Keratinocyte (primary cell): Measurements from ENCODE around the gene SF3A2. TPM values are rescaled to one million over a fixed set of nuclear protein-coding genes. Genes with fewer than 3 reads are reported as not detected.

Experiments
- DNase-seq: peaks from one replicate; pipeline ENCODE4 v3.0.0-alpha.2; 2011; ENCODE audit warnings: low read depth, missing footprints, low spot score
- FAIRE-seq: peaks from 2 replicates; lab custom pipeline; 2011; peaks lifted over from hg19 to GRCh38; lab: Jason Lieb, UNC
- H2AFZ ChIP-seq: 2 replicates; pipeline ENCODE4 v1.6.0; 2012; ENCODE audit warnings: low read length, control low read depth, inconsistent platforms; ENCODE audit not compliant: control insufficient read depth
- H3K27ac ChIP-seq: 2 replicates; pipeline ENCODE4 v1.5.1; 2011; ENCODE audit warnings: low read length; ENCODE audit not compliant: control insufficient read depth, insufficient read depth
- H3K27me3 ChIP-seq: 3 replicates; pipeline ENCODE4 v1.6.0; 2011; ENCODE audit warnings: low read length; ENCODE audit not compliant: control insufficient read depth, insufficient read depth; ENCODE audit errors: extremely low read depth
- H3K36me3 ChIP-seq, 2 experiments: 2 replicates in 1 of 2; 3 replicates in 1 of 2; pipeline ENCODE4 v1.5.1; 2011; ENCODE audit warnings: low read length in 2 of 2, mild to moderate bottlenecking in 1 of 2; ENCODE audit not compliant: control insufficient read depth in 2 of 2, insufficient read depth in 2 of 2; ENCODE audit errors: extremely low read depth in 1 of 2
- H3K4me1 ChIP-seq: 3 replicates; pipeline ENCODE4 v1.5.1; 2011; ENCODE audit warnings: low read length; ENCODE audit not compliant: control insufficient read depth, insufficient read depth; ENCODE audit errors: extremely low read depth
- H3K4me2 ChIP-seq: 3 replicates; pipeline ENCODE4 v1.6.0; 2011; ENCODE audit warnings: low read depth, low read length; ENCODE audit not compliant: control insufficient read depth, insufficient read depth; ENCODE audit errors: extremely low read depth
- H3K4me3 ChIP-seq, 3 experiments: fragments of 200-600 bp in 1 of 3; sonication (generic) in 1 of 3; 2 replicates in 2 of 3; 3 replicates in 1 of 3; pipeline ENCODE4 v1.5.1; 2011 to 2016; ENCODE audit warnings: low read length in 3 of 3, mild to moderate bottlenecking in 3 of 3, control low read depth in 2 of 3, inconsistent platforms in 1 of 3, low read depth in 1 of 3, mixed read lengths in 1 of 3, mixed run types in 1 of 3, moderate library complexity in 1 of 3; ENCODE audit not compliant: control insufficient read depth in 2 of 3, insufficient read depth in 2 of 3; ENCODE audit errors: extremely low read depth in 1 of 3
- H3K79me2 ChIP-seq: 2 replicates; pipeline ENCODE4 v1.6.0; 2012; ENCODE audit warnings: low read length; ENCODE audit not compliant: control insufficient read depth, insufficient read depth
- H3K9ac ChIP-seq: 3 replicates; pipeline ENCODE4 v1.6.0; 2011; ENCODE audit warnings: low read length; ENCODE audit not compliant: control insufficient read depth, insufficient read depth; ENCODE audit errors: extremely low read depth
- H3K9me1 ChIP-seq: 3 replicates; pipeline ENCODE4 v1.6.0; 2011; ENCODE audit warnings: low read length; ENCODE audit not compliant: control insufficient read depth, insufficient read depth; ENCODE audit errors: extremely low read depth
- H3K9me3 ChIP-seq: 2 replicates; pipeline ENCODE4 v1.5.1; 2012; ENCODE audit warnings: low read depth, low read length; ENCODE audit not compliant: control insufficient read depth
- H4K20me1 ChIP-seq: 3 replicates; pipeline ENCODE4 v1.6.0; 2011; ENCODE audit warnings: low read length; ENCODE audit not compliant: control insufficient read depth, insufficient read depth; ENCODE audit errors: extremely low read depth
- EZH2 ChIP-seq: IDR thresholded peaks from one replicate; pipeline ENCODE4 v1.6.1; 2012; ENCODE audit warnings: inconsistent platforms, mild to moderate bottlenecking, low read length, moderate library complexity
- dilution Hi-C: fragments of 300-500 bp; cut with MboI; formaldehyde crosslinking; loops from one replicate; pipeline ENCODE4 v1.7.0; 2020; ENCODE audit warnings: low sequenced_read_pairs; ENCODE audit not compliant: extremely low pct_ligation_motif_present
- polyA plus RNA-seq, 5 experiments: library from polyadenylated mRNA; depleted of rRNA in 3 of 5; stranded (reverse) in 3 of 5; stranded (forward) in 1 of 5; unstranded in 1 of 5; fragments of >200 nt; gene quantifications; 1 replicate in 1 of 5; 2 replicates in 3 of 5; 3 replicates in 1 of 5; pipeline versions ENCODE4 v1.2.1 to v1.2.3, GENCODE V29; 2011 to 2012; ENCODE audit warnings: missing spikeins in 2 of 5, low read depth in 1 of 5, low replicate concordance in 1 of 5
- TF ChIP-seq, protein P1 (sequence below), 3 experiments: IDR thresholded peaks in 1 of 3; conservative IDR thresholded peaks in 1 of 3; optimal IDR thresholded peaks in 1 of 3; 2 replicates in 2 of 3; 3 replicates in 1 of 3; pipeline versions ENCODE3 to v1.5.1; 2011; ENCODE audit warnings: low read length in 3 of 3, mild to moderate bottlenecking in 3 of 3, moderate library complexity in 2 of 3, control low read depth in 1 of 3, inconsistent platforms in 1 of 3; ENCODE audit not compliant: insufficient read depth in 2 of 3; ENCODE audit errors: extremely low read depth in 1 of 3

Gene SF3A2
- polyA plus RNA-seq, 1 donor (not counting 4 experiments of a cell fraction or from before 2014, with no cell fraction given) = 4.7 TPM

DNA sequence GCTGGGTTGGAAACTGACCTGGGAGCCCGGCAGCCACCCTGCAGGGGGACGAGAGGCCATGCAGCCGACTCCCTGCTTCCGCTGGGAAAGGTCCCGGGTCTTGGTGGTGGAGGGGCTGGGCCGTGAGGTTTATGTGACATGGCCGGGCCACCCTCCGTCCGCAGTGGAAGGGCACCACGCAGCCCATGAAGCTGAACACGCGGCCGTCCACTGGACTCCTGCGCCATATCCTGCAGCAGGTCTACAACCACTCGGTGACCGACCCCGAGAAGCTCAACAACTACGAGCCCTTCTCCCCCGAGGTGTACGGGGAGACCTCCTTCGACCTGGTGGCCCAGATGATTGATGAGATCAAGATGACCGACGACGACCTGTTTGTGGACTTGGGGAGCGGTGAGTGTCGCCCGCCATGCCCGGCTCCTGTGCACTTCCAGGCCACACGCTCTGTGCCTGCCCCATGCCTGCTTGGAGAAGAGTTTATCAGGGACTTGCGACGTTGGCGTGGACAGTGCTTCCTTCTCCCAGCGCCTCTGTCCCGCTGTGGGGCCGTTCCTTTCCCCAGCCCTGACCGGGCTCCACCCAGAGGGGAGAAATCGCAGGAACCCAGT, 45.7 kb upstream of the SF3A2 start:
- dilution Hi-C loops = no loop called here
- no peaks in the 10 kb centered on the region for H3K9me3 ChIP-seq
- H3K4me3 ChIP-seq = no peak overlapping the region
- H2AFZ ChIP-seq = no peak overlapping the region
- H3K27me3 ChIP-seq = no peaks in the 10 kb centered on the region
- FAIRE-seq = no peak
- no peak overlapping the region for H3K9ac ChIP-seq
- no peaks in the 10 kb centered on the region for H3K9me1 ChIP-seq
- H3K4me2 ChIP-seq = no peak overlapping the region
- H3K36me3 ChIP-seq = peaks cover 27 to 29% of the 10 kb centered on the region in 2 experiments
- peaks cover 23% of the 10 kb centered on the region for H3K79me2 ChIP-seq
- peaks cover 4% of the 10 kb centered on the region for H4K20me1 ChIP-seq
- H3K4me1 ChIP-seq = no peaks in the 10 kb centered on the region
- no peak for TF ChIP-seq EZH2
- TF ChIP-seq, protein P1, sequence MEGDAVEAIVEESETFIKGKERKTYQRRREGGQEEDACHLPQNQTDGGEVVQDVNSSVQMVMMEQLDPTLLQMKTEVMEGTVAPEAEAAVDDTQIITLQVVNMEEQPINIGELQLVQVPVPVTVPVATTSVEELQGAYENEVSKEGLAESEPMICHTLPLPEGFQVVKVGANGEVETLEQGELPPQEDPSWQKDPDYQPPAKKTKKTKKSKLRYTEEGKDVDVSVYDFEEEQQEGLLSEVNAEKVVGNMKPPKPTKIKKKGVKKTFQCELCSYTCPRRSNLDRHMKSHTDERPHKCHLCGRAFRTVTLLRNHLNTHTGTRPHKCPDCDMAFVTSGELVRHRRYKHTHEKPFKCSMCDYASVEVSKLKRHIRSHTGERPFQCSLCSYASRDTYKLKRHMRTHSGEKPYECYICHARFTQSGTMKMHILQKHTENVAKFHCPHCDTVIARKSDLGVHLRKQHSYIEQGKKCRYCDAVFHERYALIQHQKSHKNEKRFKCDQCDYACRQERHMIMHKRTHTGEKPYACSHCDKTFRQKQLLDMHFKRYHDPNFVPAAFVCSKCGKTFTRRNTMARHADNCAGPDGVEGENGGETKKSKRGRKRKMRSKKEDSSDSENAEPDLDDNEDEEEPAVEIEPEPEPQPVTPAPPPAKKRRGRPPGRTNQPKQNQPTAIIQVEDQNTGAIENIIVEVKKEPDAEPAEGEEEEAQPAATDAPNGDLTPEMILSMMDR (optimal IDR thresholded peaks at IDR 0.05 in 1 of 3, IDR thresholded peaks at IDR 0.05 in 1 of 3, conservative IDR thresholded peaks at IDR 0.05 in 1 of 3; ENCODE audit: extremely low read depth in 1 of 3, insufficient read depth in 2 of 3, low read length in 3 of 3) = no peak
- DNase-seq = no peak
- H3K27ac ChIP-seq = no peak overlapping the region

DNA sequence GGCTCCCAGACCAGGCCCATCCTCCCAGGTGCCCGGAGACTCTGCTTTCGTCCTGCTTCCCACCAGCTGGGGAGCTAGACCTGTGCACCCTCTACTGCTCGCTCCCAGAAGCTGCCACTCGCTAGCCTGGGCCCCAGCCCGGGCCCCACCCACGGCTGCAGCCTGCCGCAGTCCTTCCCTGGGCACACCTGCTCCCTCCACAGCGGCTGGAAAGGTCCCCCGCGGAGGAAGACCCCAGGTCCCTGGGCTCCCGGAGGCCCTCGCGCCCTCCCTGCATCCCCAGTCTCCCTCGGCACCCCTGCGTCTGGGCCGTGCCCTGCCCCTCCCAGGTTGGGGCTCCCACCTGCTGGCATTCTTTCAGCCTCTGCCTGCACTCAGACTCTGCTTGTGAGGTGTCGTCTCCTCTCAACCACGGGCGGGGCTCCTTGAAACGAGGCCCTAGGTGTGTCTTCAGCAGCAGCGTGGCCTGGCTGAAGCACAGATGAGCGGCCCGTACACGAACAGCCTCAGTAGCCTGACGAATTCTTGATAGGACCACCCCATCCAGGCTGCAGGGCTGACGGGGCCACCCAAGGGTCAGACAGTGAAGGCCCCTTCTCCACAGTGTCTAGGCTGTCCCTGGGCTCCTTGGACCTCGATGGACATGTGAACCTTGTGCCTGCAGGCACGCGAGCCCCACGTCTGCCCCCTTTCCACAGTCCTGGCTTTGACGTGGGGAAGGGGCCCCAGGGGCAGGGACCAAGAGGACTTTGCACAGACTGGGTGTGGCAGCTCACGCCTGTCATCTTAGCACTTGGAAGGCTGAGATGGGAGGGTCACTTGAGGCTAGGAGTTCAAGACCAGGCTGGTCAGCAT, 44.9 kb upstream of the SF3A2 start:
- H3K9me3 ChIP-seq = no peaks in the 10 kb centered on the region
- dilution Hi-C loops = no loop called here
- H2AFZ ChIP-seq = no peak overlapping the region
- H3K4me1 ChIP-seq = no peaks in the 10 kb centered on the region
- H3K27me3 ChIP-seq = no peaks in the 10 kb centered on the region
- H4K20me1 ChIP-seq = peaks cover 4% of the 10 kb centered on the region
- H3K79me2 ChIP-seq = peaks cover 16% of the 10 kb centered on the region
- H3K36me3 ChIP-seq = peaks cover 21 to 25% of the 10 kb centered on the region in 2 experiments
- FAIRE-seq (no peak), DNase-seq (no peak)
- H3K9me1 ChIP-seq = no peaks in the 10 kb centered on the region
- TF ChIP-seq EZH2 = no peak
- TF ChIP-seq, protein P1 (optimal IDR thresholded peaks at IDR 0.05 in 1 of 3, IDR thresholded peaks at IDR 0.05 in 1 of 3, conservative IDR thresholded peaks at IDR 0.05 in 1 of 3; ENCODE audit: extremely low read depth in 1 of 3, insufficient read depth in 2 of 3, low read length in 3 of 3) = no peak
- H3K4me2 ChIP-seq = no peak overlapping the region
- H3K9ac ChIP-seq = no peak overlapping the region
- no peak overlapping the region for H3K4me3 ChIP-seq
- no peak overlapping the region for H3K27ac ChIP-seq
